ENCODE data around the gene TRUB2. TPM values are rescaled to one million over a fixed set of nuclear protein-coding genes. Genes with fewer than 3 reads are reported as not detected.

Gene TRUB2
- total and polyA plus RNA-seq, 2 of the 8 experiments (the other 6 are each of a cell fraction or from before 2014, with no cell fraction given) = 20.7 to 37.8 TPM

DNA sequence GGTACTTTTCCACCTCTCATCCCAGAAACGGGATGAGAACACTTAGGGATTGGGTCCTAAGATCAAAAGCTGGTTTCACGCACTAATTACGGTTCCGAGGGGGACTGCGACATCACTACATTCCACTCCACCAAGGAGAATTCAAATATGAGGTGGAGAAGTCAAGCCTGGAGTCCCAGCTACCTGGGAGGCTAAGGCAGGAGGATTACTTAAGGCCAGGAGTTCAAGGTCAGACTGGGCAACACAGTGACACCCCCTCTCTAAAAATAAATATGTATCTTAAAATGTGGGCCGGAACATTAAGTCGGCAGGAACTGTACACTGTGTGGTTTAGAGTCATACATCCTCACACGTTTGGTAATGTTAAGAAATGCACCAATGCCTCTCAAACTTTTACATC, 48.0 kb downstream of the TRUB2 start (continued):
- TF ChIP-seq, protein P1, sequence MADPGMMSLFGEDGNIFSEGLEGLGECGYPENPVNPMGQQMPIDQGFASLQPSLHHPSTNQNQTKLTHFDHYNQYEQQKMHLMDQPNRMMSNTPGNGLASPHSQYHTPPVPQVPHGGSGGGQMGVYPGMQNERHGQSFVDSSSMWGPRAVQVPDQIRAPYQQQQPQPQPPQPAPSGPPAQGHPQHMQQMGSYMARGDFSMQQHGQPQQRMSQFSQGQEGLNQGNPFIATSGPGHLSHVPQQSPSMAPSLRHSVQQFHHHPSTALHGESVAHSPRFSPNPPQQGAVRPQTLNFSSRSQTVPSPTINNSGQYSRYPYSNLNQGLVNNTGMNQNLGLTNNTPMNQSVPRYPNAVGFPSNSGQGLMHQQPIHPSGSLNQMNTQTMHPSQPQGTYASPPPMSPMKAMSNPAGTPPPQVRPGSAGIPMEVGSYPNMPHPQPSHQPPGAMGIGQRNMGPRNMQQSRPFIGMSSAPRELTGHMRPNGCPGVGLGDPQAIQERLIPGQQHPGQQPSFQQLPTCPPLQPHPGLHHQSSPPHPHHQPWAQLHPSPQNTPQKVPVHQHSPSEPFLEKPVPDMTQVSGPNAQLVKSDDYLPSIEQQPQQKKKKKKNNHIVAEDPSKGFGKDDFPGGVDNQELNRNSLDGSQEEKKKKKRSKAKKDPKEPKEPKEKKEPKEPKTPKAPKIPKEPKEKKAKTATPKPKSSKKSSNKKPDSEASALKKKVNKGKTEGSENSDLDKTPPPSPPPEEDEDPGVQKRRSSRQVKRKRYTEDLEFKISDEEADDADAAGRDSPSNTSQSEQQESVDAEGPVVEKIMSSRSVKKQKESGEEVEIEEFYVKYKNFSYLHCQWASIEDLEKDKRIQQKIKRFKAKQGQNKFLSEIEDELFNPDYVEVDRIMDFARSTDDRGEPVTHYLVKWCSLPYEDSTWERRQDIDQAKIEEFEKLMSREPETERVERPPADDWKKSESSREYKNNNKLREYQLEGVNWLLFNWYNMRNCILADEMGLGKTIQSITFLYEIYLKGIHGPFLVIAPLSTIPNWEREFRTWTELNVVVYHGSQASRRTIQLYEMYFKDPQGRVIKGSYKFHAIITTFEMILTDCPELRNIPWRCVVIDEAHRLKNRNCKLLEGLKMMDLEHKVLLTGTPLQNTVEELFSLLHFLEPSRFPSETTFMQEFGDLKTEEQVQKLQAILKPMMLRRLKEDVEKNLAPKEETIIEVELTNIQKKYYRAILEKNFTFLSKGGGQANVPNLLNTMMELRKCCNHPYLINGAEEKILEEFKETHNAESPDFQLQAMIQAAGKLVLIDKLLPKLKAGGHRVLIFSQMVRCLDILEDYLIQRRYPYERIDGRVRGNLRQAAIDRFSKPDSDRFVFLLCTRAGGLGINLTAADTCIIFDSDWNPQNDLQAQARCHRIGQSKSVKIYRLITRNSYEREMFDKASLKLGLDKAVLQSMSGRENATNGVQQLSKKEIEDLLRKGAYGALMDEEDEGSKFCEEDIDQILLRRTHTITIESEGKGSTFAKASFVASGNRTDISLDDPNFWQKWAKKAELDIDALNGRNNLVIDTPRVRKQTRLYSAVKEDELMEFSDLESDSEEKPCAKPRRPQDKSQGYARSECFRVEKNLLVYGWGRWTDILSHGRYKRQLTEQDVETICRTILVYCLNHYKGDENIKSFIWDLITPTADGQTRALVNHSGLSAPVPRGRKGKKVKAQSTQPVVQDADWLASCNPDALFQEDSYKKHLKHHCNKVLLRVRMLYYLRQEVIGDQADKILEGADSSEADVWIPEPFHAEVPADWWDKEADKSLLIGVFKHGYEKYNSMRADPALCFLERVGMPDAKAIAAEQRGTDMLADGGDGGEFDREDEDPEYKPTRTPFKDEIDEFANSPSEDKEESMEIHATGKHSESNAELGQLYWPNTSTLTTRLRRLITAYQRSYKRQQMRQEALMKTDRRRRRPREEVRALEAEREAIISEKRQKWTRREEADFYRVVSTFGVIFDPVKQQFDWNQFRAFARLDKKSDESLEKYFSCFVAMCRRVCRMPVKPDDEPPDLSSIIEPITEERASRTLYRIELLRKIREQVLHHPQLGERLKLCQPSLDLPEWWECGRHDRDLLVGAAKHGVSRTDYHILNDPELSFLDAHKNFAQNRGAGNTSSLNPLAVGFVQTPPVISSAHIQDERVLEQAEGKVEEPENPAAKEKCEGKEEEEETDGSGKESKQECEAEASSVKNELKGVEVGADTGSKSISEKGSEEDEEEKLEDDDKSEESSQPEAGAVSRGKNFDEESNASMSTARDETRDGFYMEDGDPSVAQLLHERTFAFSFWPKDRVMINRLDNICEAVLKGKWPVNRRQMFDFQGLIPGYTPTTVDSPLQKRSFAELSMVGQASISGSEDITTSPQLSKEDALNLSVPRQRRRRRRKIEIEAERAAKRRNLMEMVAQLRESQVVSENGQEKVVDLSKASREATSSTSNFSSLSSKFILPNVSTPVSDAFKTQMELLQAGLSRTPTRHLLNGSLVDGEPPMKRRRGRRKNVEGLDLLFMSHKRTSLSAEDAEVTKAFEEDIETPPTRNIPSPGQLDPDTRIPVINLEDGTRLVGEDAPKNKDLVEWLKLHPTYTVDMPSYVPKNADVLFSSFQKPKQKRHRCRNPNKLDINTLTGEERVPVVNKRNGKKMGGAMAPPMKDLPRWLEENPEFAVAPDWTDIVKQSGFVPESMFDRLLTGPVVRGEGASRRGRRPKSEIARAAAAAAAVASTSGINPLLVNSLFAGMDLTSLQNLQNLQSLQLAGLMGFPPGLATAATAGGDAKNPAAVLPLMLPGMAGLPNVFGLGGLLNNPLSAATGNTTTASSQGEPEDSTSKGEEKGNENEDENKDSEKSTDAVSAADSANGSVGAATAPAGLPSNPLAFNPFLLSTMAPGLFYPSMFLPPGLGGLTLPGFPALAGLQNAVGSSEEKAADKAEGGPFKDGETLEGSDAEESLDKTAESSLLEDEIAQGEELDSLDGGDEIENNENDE (IDR thresholded peaks at IDR 0.05; ENCODE audit: insufficient replicate concordance, low read length) = no peak
- no peak for TF ChIP-seq SP1 (IDR thresholded peaks at IDR 0.05; ENCODE audit: low read depth, low read length)
- no peak for TF ChIP-seq CBX5 (IDR thresholded peaks at IDR 0.05; ENCODE audit: low read depth, low read length)
- TF ChIP-seq KDM4A (IDR thresholded peaks at IDR 0.05; ENCODE audit: low read depth, low read length, severe bottlenecking) = no peak
- TF ChIP-seq, protein P2, sequence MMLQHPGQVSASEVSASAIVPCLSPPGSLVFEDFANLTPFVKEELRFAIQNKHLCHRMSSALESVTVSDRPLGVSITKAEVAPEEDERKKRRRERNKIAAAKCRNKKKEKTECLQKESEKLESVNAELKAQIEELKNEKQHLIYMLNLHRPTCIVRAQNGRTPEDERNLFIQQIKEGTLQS (IDR thresholded peaks at IDR 0.05; ENCODE audit: insufficient read depth, low read depth, low read length) = no peak
- TF ChIP-seq CHD1 (IDR thresholded peaks at IDR 0.05; ENCODE audit: low read depth, low read length) = no peak
- TF ChIP-seq HDAC6 (IDR thresholded peaks at IDR 0.05; ENCODE audit: low read depth, low read length) = no peak
- no peak for TF ChIP-seq SIN3A (conservative IDR thresholded peaks at IDR 0.05 in 1 of 2, IDR thresholded peaks at IDR 0.05 in 1 of 2; ENCODE audit: low read depth in 1 of 2, low read length in 2 of 2)
